ENCODE measurements around the gene THSD7B.

GRCh38 chr2:136844546-136844945 is 79.2 kb downstream of the THSD7B start:
- TF ChIP-seq YY1 (IDR thresholded peaks at IDR 0.05; ENCODE audit: low read depth) (no peak), TAF1 (IDR thresholded peaks at IDR 0.05; ENCODE audit: low read depth) (no peak), CEBPB (IDR thresholded peaks at IDR 0.05) (no peak), RAD21 (IDR thresholded peaks at IDR 0.05; ENCODE audit: low read depth) (no peak), ZBTB7A (IDR thresholded peaks at IDR 0.05; ENCODE audit: low read depth) (no peak), CREB1 (IDR thresholded peaks at IDR 0.05; ENCODE audit: low read depth) (no peak), EP300 (IDR thresholded peaks at IDR 0.05; ENCODE audit: borderline replicate concordance) (no peak), TEAD4 (IDR thresholded peaks at IDR 0.05) (no peak), NFIC (IDR thresholded peaks at IDR 0.05) (no peak), TCF12 (IDR thresholded peaks at IDR 0.05; ENCODE audit: low read depth) (no peak)
- TF ChIP-seq, protein P1, sequence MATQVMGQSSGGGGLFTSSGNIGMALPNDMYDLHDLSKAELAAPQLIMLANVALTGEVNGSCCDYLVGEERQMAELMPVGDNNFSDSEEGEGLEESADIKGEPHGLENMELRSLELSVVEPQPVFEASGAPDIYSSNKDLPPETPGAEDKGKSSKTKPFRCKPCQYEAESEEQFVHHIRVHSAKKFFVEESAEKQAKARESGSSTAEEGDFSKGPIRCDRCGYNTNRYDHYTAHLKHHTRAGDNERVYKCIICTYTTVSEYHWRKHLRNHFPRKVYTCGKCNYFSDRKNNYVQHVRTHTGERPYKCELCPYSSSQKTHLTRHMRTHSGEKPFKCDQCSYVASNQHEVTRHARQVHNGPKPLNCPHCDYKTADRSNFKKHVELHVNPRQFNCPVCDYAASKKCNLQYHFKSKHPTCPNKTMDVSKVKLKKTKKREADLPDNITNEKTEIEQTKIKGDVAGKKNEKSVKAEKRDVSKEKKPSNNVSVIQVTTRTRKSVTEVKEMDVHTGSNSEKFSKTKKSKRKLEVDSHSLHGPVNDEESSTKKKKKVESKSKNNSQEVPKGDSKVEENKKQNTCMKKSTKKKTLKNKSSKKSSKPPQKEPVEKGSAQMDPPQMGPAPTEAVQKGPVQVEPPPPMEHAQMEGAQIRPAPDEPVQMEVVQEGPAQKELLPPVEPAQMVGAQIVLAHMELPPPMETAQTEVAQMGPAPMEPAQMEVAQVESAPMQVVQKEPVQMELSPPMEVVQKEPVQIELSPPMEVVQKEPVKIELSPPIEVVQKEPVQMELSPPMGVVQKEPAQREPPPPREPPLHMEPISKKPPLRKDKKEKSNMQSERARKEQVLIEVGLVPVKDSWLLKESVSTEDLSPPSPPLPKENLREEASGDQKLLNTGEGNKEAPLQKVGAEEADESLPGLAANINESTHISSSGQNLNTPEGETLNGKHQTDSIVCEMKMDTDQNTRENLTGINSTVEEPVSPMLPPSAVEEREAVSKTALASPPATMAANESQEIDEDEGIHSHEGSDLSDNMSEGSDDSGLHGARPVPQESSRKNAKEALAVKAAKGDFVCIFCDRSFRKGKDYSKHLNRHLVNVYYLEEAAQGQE (IDR thresholded peaks at IDR 0.05; ENCODE audit: low read depth) = no peak
- TF ChIP-seq, protein P2, sequence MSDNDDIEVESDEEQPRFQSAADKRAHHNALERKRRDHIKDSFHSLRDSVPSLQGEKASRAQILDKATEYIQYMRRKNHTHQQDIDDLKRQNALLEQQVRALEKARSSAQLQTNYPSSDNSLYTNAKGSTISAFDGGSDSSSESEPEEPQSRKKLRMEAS (IDR thresholded peaks at IDR 0.05) = no peak
- TF ChIP-seq, protein P3, sequence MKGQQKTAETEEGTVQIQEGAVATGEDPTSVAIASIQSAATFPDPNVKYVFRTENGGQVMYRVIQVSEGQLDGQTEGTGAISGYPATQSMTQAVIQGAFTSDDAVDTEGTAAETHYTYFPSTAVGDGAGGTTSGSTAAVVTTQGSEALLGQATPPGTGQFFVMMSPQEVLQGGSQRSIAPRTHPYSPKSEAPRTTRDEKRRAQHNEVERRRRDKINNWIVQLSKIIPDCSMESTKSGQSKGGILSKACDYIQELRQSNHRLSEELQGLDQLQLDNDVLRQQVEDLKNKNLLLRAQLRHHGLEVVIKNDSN (IDR thresholded peaks at IDR 0.05) = no peak
